NCI-H2107 (cell line): ENCODE results near the gene SLC17A5.
"Not testable (repeated sequence)": the region's sequence is repeated elsewhere in the genome, so short reads cannot be mapped to it uniquely, and the experiment has no call there.

Experiments used
- DNase-seq: peaks from one replicate; lab custom pipeline; 2025; lab: John Stamatoyannopoulos, UW

SLC17A5 gene

DNA sequence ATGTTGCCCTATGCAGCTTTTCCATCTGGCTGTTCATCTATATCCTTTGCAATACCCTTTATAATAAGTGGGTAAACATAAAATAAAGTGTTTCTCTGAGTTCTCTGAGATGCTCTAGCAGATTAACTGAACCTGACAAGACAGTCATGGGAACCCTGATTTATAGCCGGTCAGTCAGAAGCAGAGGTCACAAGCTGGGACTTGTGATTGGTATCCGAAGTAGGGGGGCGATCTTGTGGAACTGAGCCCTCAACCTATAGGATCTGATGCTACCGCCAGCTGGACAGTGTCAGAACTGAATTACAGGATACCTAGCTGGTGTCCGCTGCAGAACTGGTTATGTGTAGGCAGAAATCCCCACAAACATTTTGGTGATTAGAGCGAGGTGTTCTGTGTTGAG lies 39.0 kb downstream of the SLC17A5 start:
- DNase-seq: no peak

DNA sequence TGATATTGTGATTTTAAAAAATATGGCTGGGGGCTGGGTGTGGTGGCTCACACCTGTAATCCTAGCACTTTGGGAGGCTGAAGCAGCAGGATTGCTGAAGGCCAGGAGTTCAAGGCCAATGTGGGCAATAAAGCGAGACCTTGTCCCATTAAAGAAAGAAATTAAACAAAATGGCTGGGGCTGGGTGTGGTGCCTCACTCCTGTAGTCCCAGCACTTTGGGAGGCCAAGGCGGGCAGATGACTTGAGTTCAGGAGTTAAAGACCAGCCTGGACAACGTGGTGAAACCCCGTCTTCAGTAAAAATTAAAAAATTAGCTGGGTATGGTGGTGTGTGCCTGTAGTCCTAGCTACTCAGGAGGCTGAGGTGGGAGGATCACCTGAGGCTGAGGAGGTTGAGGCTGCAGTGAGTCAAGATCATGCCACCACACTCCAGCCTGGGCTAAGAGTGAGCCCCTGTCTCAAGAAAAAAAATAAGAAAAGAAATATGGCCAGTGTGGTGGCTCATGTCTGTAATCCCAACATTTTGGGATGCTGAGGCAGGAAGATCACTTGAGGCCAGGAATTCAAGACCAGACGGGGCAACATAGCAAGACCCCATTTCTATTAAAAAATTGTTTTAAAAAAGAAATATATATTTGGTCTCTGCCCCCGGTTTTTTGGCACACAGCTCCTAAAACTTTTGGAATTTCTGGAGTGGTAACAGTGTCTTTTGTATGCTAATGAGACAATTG lies 39.8 kb downstream of the SLC17A5 start:
- DNase-seq: no peak

DNA sequence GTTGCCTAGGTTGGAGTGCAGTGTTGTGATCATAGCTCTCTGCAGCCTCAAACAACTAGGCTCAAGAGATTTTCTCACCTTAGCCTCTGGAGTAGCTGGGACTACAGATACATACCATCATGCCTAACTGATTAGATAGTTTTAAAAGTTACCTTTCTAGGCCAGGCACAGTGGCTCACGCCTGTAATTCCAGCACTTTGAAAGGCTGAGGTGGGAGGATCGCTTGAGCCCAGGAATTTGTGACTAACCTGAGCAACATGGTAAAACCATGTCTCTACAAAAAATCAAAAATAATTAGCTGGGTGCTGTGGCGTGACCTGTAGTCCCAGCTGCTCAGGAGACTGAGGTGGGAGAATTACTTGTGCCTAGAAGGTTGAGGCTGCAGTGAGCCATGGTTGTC lies 41.2 kb downstream of the SLC17A5 start:
- DNase-seq: no peak

DNA sequence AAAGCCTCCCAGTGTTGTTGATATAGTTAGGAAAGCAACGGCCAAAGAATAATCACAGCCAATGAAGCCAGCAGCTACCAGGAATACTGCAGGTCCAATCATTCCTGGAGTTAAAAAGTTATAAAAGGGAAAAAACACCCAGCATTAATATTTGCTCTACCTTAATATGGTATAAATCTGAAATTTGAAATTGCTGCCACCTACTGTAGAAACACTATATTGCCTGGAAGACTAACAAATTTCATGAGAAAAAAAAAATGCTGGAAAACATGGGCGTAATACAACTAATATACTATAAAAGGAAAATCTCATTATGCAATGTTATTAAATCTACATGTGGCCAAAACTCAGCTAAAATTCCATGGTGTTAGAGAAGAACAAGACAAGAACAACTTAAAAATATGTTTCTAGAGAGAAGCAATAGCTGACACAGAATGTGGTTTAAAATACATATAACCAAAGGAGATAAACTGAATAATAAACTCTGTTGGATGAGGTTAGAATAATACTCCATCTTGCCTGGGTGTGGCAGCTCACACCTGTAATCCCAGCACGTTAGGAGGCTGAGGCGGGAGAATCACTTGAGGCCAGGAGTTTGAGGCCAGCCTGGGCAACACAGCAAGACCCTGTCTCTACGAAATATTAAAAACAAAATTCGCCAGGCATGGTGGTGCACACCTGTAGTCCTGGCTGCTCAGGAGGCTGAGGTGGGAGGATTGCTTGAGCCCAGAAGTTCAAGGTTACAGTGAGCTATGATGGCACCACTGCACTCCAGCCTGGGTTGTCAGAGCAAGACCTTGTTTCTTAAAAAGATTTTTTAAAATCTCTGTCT lies 43.1 kb downstream of the SLC17A5 start:
- no peak for DNase-seq

DNA sequence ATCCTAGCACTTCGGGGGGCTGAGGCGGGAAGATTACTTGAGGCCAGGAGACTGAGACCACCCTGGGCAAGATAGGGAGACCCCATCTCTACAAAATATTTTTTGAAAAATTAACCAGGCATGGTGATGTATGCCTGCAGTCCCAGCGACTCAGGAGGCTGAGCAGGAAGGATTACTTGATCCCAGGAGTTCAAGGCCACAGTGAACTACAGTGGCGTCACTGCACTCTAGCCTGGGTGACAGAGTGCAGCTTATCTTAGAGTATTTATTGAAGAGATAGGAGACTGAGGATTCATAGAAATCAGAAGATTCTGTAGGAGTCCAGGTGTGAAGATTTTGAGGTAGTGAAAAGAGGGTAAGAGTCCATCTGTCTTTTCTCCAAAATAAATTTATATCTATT lies 45.0 kb downstream of the SLC17A5 start:
- DNase-seq: no peak

DNA sequence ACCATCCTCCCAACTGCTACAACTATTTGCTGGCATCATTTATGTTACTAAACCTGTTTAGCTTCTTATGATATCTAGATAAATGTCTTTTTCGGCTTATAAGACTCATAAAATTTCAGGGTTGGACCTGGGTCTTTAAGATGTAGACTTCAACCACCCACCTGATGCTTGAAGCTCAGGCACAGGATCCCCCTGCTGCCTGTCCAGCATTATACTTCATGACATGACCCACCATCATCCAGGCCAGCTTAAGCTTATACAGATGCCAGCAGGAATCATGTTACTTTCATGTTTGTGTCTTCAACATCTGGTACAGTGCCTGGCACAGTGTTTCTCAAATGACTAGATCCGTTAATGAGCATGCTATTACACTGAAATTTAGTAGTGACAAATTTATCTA lies 47.4 kb downstream of the SLC17A5 start:
- DNase-seq: no peak

DNA sequence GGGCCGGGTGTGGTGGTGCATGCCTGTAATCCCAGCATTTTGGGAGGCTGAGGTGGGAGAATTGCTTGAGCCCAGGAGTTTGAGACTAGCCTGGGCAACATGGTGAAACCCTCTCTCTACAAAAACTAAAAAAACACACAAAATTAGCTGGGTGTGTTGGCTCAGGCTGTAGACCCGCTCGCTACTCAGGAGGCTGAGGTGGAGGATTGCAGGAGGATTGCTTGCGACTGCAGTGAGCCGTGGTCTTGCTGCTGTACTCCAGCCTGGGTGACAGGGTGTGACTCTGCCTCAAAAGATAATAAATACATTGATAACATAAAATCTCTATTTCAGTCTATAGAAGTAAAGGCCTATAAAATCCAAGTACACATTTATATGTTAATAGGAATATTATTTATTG lies 49.3 kb downstream of the SLC17A5 start:
- no peak for DNase-seq

DNA sequence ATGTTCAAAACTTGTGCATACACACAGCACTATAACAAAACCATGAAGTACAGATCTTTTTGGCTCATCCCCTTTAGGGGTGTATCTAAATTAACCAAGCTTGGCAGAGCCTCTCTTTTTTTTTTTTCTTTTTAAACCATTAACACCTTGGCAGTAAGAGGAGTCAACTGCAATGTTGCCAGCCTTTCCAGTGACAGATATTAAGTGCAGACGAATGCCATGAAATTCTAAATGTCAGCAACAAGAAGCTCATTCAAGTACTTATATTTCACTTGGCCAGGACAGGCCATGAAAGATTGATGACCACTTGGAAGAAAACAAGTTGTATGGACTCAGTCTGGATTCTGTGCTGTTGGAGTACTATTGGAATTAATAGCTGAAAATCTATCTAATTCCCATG lies 49.8 kb downstream of the SLC17A5 start:
- DNase-seq: no peak

DNA sequence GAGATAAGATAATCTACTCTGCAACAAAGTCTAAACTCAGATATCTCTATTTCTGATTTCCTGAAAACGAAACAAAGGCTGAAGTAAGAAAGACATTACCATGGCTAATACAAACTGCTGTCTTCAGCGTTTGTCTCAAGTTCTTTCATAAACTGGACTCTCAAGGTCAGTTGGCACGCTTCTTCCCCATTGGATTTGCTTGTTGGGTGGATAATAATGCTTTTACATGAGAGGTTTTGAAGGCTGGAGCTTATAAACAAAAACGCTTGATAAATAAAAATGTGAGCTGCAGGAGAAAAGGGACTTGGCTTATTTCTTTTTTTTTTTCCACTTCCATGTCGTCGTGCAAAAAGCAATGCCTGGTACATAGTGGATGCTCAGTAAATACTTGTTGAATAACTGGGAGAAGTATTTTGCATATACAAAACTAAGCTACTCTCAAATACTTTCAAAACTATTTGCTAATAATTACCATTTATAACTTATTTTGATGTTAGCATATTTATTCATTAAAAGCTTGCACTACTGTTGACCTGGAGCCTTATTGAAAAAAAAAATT lies 67.3 kb downstream of the SLC17A5 start:
- DNase-seq: no peak

DNA sequence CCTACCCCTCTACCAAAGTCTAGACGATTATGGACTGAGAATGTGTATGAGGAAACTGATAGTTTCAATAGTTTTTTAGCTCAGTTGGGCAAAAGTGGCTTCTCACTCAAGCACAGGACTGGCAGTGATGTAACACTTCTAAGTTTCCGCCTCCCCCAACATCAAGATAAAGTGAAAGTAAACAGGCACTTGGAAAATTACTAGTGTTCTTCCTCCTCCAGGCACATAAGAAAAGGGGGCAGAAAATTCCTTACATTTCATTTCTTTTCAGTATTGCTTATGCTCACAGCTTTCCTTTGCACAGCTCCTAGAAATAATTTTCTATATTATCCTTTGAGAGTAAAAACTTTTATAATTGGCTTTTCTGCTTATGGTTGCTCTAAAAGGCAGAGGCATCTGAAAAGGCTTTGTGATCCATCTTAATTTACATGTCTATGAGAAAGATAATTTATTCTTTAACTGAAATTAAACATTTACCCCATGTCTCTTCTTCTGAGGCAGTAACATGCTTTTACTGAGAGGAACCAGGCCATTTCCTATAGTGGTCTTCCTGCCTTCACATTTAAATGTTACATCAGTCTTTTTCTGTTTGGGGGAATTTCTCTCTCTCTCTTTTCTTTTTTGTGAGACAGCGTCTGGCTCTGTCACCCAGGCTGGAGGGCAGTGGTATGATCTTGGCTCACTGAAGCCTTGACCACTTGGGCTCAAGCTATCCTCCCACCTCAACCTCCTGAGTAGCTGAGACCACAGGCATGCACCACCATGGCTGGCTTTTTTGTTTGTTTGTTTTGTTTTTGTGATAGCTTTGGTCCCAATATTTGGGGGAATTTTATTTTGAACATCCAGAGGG lies 68.0 kb downstream of the SLC17A5 start:
- DNase-seq: peak; percentile 12

DNA sequence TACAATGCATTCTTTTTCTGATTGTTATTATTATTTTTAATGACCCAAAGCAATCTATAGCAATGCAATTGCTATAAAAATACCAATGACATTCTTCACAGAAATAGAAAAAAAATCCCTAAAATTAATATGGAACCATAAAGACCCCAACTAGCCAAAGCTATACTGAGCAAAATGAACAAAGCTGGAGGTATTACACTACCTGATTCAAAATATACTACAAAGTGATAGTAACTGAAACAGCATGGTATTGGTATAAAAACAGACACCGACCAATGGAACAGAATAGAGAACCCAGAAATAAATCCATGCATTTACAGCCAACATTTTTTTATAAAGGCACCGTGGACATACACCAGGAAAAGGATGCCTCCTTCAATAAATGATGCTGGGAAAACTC lies 72.5 kb downstream of the SLC17A5 start:
- no peak for DNase-seq

DNA sequence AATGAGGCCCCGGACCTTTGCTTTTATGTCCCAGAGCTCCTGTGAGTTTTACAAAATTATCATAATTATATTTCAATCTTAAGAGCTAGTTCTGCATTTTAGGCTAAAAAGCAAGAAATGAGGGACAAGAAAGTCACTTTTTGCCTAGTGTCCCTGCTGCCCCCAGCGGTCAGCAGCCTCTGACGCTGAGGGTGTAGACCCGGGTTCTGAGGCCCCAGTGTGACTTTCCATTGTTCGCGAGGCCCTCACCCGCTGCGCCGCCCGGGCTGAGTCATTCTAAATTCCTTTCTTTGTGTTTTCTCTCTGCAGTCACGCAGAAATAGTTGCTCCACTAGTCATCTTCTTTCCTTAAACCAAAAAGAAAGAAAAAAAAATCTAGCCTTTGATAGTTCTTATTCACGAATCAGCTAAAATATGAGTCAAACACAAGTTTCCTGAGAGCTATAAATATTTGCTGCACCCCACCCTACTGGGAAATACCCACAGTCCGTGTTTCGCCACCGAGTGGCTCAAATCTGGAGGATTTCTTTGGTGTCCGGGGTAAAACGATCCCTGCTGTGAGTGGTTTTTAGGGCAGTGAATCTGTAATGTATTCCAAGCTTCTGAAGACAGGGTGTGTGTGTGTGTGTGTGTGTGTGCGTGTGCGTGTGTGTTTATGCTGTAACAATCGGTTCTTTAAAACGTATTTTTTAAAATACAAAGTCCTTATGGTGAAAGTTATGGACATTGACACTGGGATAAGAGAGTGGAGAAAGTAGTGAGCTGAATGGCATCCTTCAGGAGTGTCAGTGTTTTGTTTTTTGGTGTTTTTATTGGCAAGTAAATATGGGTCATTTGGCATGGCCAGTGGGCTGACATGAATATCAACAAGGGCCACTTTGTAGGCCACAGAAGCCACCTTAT lies 73.3 kb downstream of the SLC17A5 start:
- no peak for DNase-seq

DNA sequence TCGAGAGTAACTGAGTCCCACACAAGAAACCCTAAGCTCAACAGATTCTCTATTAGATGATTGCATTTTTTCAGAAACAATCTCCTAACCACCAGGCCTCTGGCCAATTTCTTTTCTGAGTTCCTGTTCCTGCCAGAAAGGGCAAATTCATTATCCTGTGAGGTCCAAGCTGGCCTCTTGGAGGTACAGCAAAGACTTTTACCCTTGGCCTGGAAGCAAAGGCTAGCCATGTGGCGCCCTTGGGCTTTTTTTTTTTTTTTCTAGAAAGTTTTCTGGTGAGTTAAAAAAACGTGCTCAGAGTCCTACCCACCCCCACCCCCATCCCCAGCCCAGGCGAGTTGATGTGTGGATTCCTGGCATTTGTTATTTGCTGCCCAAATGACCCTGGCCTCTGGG lies 73.9 kb downstream of the SLC17A5 start:
- DNase-seq: no peak

DNA sequence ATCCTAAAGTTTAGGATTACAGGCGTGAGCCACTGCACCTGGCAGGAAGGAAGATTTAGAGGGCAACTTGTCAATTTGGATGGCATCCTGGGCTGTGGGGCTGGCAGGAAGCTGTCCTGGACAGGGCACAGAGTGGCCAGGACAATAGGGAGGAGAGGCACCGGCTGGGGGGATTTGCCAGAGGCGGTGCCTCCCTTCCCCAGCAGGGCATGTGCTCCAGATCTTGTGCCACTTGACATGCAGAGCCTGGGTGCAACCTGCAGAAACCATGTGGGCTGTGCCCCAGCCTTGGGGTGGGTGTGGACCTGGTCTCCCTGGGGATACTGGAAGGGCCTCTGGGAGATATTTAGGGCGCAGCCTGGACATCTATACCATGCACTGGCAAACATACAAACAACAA lies 74.4 kb downstream of the SLC17A5 start:
- DNase-seq: no peak

DNA sequence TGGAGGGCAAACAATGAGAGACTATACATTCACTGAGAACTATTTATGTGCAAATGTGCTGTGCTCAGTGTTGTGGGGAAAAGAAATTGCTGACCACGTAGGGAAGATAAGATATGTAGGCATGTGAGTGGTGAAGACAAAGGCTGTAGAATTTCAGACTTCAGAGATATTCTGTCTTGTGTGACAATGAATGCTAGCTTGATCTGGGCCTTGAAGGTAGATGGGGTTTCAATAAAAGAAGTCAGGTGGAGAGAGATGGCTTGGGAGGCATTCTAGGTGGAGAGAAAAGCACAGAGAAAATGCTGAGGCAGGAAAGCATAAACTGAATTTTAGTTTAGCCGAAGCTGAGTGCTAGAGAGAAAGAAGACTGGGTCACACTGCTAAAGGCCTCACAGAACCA lies 76.1 kb downstream of the SLC17A5 start:
- DNase-seq: no peak

DNA sequence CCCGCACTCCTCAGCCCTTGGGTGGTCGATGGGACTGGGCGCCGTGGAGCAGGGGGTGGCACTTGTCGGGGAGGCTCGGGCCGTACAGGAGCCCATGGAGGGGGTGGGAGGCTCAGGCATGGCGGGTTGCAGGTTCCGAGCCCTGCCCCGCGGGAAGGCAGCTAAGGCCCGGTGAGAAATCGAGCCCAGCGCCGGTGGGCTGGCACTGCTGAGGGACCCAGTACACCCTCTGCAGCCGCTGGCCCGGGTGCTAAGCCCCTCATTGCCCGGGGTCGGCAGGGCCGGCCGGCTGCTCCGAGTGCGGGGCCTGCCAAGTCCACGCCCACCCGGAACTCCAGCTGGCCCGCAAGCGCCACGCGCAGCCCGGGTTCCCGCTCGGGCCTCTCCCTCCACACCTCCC lies 81.3 kb downstream of the SLC17A5 start:
- DNase-seq: not testable (repeated sequence)

DNA sequence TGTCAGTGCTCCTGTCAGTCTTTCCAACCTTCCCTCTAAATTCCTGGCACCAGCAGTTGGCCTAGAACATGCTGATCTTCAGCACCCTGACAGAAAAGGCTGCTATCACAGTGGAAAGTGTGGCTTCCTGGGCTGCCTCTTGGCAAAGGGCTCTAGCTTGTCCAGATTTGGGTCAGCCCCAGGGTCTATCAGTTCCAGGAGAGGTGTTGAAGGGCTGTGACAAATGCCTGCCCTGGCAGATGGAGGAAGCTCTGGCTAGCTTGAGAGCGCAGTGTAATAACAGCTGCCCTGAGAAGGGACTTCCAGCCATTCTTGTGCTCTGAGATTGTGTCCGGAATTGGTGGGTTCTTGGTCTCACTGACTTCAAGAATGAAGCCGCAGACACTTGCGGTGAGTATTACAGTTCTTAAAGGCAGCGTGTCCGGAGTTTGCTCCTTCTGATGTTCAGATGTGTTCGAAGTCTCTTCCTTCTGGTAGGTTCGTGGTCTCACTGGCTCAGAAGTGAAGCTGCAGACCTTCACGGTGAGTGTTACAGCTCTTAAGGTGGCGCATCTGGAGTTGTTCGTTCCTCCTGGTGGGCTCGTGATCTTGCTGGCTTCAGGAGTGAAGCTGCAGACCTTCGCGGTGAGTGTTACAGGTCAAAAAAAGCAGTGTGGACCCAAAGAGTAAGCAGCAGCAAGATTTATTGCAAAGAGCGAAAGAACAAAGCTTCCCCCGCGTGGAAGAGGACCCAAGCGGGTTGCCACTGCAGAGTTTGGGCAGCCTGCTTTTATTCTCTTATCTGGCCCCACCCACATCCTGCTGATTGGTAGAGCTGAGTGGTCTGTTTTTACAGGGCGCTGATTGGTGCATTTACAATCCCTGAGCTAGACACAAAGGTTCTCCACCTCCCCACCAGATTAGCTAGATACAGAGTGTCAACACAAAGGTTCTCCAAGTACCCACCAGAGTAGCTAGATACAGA lies 82.3 kb downstream of the SLC17A5 start:
- not testable (repeated sequence) for DNase-seq

DNA sequence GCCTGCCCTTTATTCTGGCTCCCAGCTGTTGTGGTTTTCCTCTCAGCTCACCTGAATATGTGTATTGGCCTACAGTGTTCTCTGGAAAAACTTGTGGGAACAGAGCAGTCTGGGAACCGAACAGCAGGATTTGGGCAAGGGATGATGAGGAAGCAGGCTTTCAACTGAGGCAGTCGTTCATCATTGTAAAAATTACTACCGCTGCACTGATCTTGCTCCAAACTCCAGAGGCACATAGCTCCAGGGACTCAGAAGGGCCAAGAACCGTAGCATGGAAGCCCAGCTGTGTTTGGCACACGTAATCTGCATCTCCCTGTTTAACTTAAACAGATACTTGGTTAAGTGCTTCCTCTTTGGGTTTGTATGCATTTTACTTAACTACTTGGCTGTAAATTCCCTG lies 84.7 kb downstream of the SLC17A5 start:
- DNase-seq: no peak

DNA sequence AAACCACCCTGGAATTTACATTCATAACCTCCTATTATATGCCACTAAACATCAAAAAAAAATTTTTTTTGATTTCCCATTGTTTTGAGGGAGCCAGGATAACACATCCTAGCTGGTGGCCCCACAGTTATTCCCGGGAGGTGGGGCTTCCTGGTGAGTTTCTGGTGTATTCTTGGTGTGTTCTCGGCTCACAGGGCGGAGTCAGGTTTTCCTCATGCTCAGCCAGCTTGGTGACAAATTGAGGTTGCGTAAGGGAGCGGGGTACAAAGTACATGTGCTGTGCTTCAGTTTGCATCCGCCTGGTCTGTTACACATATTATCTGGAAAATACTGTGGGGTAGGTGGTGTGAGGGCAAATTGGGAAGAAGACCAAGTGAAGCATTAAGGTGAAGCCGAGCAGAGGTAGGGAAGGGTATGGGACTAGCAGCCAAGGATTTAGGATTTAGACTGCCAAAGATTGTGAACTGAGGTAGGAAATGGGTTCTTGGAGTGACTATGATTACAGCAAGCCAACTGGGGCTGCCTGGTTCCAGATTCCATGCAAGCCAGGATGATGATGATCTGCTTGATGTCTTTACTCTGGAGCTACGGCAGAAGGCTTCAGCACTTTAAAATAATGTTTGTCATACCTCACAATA lies 86.7 kb downstream of the SLC17A5 start:
- no peak for DNase-seq

DNA sequence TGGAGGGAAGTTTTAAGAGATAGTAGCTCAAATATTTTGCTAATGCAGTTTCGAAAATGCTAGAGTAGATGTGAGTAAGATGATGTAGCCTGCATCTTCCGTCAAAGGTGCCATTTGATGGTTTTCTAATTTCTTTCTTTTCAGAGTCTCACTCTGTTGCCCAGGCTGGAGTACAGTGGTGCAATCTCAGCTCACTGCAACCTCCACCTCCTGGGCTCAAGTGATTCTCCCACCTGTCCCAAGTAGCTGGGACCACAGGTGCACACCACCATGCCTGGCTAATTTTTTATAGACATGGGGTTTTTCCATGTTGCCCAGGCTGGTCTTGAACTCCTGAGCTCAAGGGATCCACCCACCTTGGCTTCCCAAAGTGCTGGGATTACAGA lies 87.3 kb downstream of the SLC17A5 start:
- not testable (repeated sequence) for DNase-seq
